GM12892 (cell line): ENCODE data around the gene ZMIZ1.

Experiments
- POLR2A ChIP-seq: IDR thresholded peaks from 2 replicates; pipeline ENCODE4 v1.6.1; 2011; ENCODE audit warnings: low read depth, low read length, control low read depth
- POLR2AphosphoS5 ChIP-seq: IDR thresholded peaks from 2 replicates; pipeline ENCODE4 v1.6.1; 2011; ENCODE audit warnings: low read depth, low read length, control low read depth
- TAF1 ChIP-seq: IDR thresholded peaks from 2 replicates; pipeline ENCODE4 v1.6.1; 2011; ENCODE audit warnings: low read depth, mild to moderate bottlenecking, control low read depth, low read length, borderline replicate concordance

- TF ChIP-seq POLR2AphosphoS5 (no peak), POLR2A (no peak), TAF1 (no peak)
These were observed 29.9 kb upstream of the ZMIZ1 start for GRCh38 chr10:79038841-79039201.
